Mammary epithelial cell (primary cell): ENCODE measurements around the gene ADNP2.

Source experiments
- CTCF ChIP-seq, 2 donors: IDR thresholded peaks in 1 of 2; conservative IDR thresholded peaks in 1 of 2; 2 replicates each; pipeline ENCODE4 v1.5.1; 2011 to 2012; ENCODE audit warnings: inconsistent platforms in 2 of 2, low read length in 2 of 2, mild to moderate bottlenecking in 2 of 2, control low read depth in 1 of 2, low read depth in 1 of 2; ENCODE audit not compliant: insufficient read depth in 1 of 2; ENCODE audit errors: extremely low read depth in 1 of 2
- EZH2 ChIP-seq: IDR thresholded peaks from 2 replicates; pipeline ENCODE4 v1.6.1; 2012; ENCODE audit warnings: low read length, inconsistent platforms, borderline replicate concordance

GRCh38 chr18:80124131-80124530, 15.1 kb downstream of the ADNP2 start:
- TF ChIP-seq CTCF (conservative IDR thresholded peaks at IDR 0.05 in 1 of 2, IDR thresholded peaks at IDR 0.05 in 1 of 2; ENCODE audit: extremely low read depth in 1 of 2, insufficient read depth in 1 of 2, low read depth in 1 of 2, low read length in 2 of 2) (no peak), EZH2 (no peak)
